K562 (cell line): Measurements from ENCODE around the gene SLC41A3. TPM values are rescaled to one million over a fixed set of nuclear protein-coding genes. Genes with fewer than 3 reads are reported as not detected.

Experiments
- CHD4 ChIP-seq: fragments of 200-600 bp; sonication (generic); IDR thresholded peaks from 3 replicates; pipeline ENCODE4 v1.6.1; 2012; ENCODE audit warnings: low read depth, mild to moderate bottlenecking, mixed read lengths, low read length, inconsistent platforms; ENCODE audit not compliant: insufficient read depth, insufficient replicate concordance, poor library complexity, severe bottlenecking
- E2F1 ChIP-seq: sonication (generic); formaldehyde crosslinking; IDR thresholded peaks from 2 replicates; pipeline ENCODE4 v1.8.1; 2023; ENCODE audit warnings: mild to moderate bottlenecking, missing genetic modification reagents, moderate library complexity
- STAT6 ChIP-seq: sonication (generic); formaldehyde crosslinking; IDR thresholded peaks from 2 replicates; pipeline ENCODE4 v1.8.1; 2023; ENCODE audit warnings: mild to moderate bottlenecking, missing genetic modification reagents
- ZNF277 ChIP-seq: fragments of 250-450 bp; sonication (Bioruptor Pico); IDR thresholded peaks from 2 replicates; pipeline ENCODE4 v1.8.0; 2022; ENCODE audit warnings: inconsistent platforms, mild to moderate bottlenecking, moderate library complexity, borderline replicate concordance
- polyA plus RNA-seq, 8 experiments: library from polyadenylated mRNA; depleted of rRNA in 4 of 8; stranded (reverse) in 5 of 8; unstranded in 3 of 8; fragments of >200 nt; fragmentation: Nextera tagmentation in 2 of 8; fragmentation: Illumina TruSeq in 1 of 8; extraction: Ambion mirVana in 2 of 8; extraction: Trizol in 1 of 8; gene quantifications; 2 replicates each; pipeline versions ENCODE4 v1.2.1 to v1.2.3, GENCODE V29; 2011 to 2014; ENCODE audit warnings: inconsistent platforms in 1 of 8, missing spikeins in 1 of 8
- total RNA-seq, 7 experiments: library from RNA; depleted of rRNA in 6 of 7; stranded (reverse); fragments of >200 nt in 6 of 7; fragmentation: Illumina TruSeq in 2 of 7; extraction: Trizol in 2 of 7; gene quantifications; 2 replicates each; pipeline versions ENCODE4 v1.2.1 to v1.2.3, GENCODE V29; 2011 to 2021; ENCODE audit warnings: low replicate concordance in 1 of 7

Gene SLC41A3
- total and polyA plus RNA-seq, 9 of the 15 experiments (the other 6 are each of a cell fraction or from before 2014, with no cell fraction given) = 4.1 to 20.7 (median 11.2) TPM

- TF ChIP-seq STAT6 (CRISPR knock-in tag) = no peak
- TF ChIP-seq CHD4 = no peak
- TF ChIP-seq E2F1 (CRISPR knock-in tag) = no peak
- TF ChIP-seq ZNF277 (CRISPR knock-in tag) = no peak
Measured at GRCh38 chr3:126005951-126006350, 78.0 kb downstream of the SLC41A3 start (continued).
